ENCODE measurements around the gene ZNF45.

DNA sequence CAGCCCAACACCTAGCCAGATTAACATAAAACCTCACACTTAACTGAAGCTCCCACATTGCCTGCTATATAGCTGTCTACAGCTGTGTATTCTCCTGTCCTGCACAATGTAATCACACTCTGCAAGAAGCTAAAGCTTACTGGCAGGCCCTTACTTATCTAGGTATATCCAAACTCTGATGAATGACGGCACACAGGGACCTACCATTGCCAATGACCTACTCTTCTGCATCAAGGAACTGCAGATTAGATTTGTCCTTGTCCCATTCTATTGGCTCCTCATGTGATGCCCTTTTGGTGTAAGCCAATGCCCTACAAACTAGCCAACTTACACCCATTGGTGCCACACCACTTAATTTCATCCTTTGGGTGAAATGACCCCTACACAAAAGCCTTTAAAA lies 26.4 kb downstream of the ZNF45 start:
- TF ChIP-seq ZFP30 (CRISPR knock-in tag; IDR thresholded peaks at IDR 0.05) (no peak), RARB (CRISPR knock-in tag; IDR thresholded peaks at IDR 0.05) (no peak), POU6F1 (CRISPR knock-in tag; IDR thresholded peaks at IDR 0.05; ENCODE audit: borderline replicate concordance, low read depth) (no peak), ZFP3 (CRISPR knock-in tag; IDR thresholded peaks at IDR 0.05) (no peak), PATZ1 (CRISPR knock-in tag; IDR thresholded peaks at IDR 0.05; ENCODE audit: borderline replicate concordance) (no peak), ZNF70 (CRISPR knock-in tag; IDR thresholded peaks at IDR 0.05) (no peak), ISL1 (CRISPR knock-in tag; IDR thresholded peaks at IDR 0.05) (no peak), ESRRG (CRISPR knock-in tag; IDR thresholded peaks at IDR 0.05) (no peak)
